AG10803 (cell line): ENCODE results near the gene ZNF488.

Source experiments
- DNase-seq: peaks from one replicate; pipeline ENCODE4 v3.0.0; 2010; ENCODE audit warnings: low read depth
- H3K4me3 ChIP-seq: 2 replicates; pipeline ENCODE4 v1.5.1; 2011; ENCODE audit warnings: mild to moderate bottlenecking, low read length, control low read depth
- TF ChIP-seq, protein P1 (sequence below): conservative IDR thresholded peaks from 2 replicates; pipeline ENCODE4 v1.5.1; 2011; ENCODE audit warnings: mild to moderate bottlenecking, low read length, control low read depth, inconsistent platforms

ZNF488 gene

DNA sequence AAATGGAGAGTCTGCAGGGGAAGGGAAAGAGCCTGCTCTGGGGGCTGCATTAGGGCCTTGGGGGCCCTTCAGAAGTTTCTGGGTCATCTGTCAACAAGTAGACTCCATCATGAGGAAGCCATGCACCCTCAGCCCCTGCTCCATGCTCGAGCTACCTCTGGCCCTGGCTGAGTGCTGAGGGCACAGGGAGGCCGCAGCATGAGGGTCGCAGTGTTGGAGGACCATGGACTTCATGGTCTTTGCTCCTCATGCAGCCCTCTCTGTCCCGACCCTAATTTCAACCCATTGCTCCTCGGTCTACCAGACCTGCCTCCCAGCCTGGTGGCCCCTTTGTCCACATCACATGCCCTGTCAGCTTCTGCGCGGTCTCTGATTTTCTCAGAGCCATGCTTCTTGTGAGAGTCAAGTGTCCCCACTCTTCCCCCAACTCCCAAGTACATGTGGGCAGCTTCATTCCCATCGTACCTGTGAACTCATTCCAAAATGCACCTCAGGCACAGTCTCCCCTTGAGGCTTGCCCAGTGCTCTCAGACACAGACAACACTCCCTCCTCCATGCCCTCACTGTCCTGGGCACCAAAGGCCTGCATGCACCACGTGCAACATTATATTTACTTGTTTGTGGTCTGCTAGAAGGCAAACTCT, 14.7 kb downstream of the ZNF488 start:
- no peak for DNase-seq
- H3K4me3 ChIP-seq = no peak overlapping the region
- TF ChIP-seq, protein P1, sequence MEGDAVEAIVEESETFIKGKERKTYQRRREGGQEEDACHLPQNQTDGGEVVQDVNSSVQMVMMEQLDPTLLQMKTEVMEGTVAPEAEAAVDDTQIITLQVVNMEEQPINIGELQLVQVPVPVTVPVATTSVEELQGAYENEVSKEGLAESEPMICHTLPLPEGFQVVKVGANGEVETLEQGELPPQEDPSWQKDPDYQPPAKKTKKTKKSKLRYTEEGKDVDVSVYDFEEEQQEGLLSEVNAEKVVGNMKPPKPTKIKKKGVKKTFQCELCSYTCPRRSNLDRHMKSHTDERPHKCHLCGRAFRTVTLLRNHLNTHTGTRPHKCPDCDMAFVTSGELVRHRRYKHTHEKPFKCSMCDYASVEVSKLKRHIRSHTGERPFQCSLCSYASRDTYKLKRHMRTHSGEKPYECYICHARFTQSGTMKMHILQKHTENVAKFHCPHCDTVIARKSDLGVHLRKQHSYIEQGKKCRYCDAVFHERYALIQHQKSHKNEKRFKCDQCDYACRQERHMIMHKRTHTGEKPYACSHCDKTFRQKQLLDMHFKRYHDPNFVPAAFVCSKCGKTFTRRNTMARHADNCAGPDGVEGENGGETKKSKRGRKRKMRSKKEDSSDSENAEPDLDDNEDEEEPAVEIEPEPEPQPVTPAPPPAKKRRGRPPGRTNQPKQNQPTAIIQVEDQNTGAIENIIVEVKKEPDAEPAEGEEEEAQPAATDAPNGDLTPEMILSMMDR = no peak

DNA sequence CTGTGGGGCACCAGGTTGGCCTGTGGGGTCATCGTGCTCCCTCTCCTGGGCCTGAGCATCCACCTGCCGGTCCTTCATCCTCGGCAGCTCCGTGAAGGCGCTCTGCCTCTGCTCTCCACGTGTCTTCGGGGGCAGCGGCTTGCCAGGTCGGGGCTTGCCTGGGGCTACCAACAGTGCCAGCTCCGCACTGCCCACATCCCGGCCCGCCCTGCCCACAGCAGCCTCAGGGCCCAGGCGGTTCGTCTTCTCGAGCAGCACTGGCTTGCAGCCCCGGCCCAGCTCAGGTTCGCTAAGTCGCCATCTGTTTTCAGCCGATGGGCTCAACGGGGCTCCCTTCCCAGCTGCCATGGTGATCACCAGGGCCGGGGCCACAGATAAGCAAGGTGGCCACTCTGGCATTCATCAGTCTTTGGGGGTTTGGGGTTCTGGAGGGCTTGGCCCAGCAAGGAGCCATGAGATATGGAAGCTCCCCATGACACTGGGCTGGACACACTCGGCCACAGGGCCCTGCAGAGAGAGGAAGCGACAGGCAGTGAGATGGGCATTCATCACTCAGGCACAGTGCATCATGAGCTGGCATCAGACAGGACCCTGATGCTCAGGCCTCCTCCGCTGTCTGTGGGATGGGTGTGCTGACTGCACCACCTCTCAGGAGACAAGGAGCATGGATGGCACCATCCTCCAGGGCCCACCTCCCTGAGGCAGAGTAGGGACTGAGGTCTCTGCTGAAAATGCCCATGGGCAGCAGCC, 15.5 kb downstream of the ZNF488 start:
- H3K4me3 ChIP-seq = no peak overlapping the region
- TF ChIP-seq, protein P1 = no peak
- no peak for DNase-seq

DNA sequence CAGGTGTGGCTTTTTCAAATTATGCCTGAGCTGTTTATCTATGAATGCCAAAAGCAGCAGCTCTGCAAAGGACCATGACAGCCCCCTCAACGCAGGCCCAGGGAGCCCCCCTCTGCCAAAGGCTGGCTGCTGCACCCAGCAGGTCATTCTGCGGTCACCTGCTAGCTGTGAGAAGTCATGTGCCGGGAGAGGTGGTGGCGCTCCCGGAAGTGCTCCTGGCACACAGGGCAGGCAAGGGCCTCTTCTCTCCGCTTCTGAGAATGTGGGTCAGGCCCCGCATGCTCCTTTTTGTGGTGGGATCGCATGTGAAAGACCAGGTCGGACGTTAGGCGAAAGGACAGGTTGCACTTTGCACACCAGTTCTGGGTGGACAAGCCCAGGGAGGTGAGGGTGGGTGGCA, 16.4 kb downstream of the ZNF488 start:
- TF ChIP-seq, protein P1 = no peak
- no peak for DNase-seq
- no peak overlapping the region for H3K4me3 ChIP-seq

DNA sequence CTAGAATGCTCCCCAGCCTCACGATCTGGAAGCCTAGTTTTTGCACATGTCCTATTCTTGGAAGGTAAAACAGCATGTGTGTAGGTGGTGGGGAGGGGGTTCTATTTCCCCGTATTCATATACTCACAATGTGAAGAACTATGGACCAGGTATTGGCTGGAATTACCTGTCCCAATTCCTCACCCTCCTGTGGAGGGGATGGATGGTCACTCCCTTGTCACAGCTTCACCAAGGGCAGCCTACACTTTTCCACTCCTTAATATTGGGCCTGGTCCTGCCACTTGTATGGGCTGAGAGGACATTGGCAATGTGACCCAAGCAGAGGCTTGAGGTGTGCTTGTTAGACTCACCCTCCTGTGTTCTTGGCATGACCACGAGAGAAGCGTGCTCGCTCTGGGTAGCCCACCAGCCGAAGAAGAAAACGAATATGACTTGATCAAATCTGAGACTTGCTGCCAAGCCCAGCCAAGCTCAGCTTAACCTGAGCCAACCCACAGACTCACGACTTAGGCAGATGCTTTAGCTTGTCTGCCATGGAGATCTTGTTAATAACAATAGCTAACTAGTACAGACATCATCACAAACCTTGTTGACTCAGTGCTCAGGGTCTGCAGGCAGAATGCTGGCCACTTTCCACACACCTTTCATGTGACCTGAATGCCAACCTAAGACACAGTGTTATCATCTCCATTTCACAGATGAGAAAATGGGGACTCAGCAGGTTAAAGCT, 17.2 kb downstream of the ZNF488 start:
- H3K4me3 ChIP-seq = no peak overlapping the region
- TF ChIP-seq, protein P1 = no peak
- DNase-seq = no peak

DNA sequence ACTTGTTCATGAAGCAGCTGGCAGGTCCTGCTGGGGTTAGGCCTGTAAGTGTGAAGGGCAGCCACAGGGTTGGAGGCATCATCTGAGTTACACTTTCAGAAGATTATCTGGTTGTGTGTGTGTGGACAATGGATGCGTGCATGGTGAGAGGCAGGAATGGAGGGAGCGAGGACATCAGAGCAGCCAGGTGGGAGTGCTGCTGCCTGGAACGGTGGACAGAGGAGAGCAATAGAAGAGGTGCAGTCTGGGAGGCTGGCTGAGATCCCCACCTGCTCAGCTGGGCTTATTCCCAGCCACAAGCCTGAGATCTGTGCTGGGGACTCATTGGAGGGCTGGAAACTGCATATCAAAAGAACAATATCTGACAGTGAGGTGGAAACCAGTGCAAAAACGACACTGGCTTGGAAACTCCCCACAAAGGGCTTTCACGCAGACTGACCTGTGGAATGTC, 17.9 kb downstream of the ZNF488 start:
- no peak overlapping the region for H3K4me3 ChIP-seq
- DNase-seq = no peak
- TF ChIP-seq, protein P1 = no peak

DNA sequence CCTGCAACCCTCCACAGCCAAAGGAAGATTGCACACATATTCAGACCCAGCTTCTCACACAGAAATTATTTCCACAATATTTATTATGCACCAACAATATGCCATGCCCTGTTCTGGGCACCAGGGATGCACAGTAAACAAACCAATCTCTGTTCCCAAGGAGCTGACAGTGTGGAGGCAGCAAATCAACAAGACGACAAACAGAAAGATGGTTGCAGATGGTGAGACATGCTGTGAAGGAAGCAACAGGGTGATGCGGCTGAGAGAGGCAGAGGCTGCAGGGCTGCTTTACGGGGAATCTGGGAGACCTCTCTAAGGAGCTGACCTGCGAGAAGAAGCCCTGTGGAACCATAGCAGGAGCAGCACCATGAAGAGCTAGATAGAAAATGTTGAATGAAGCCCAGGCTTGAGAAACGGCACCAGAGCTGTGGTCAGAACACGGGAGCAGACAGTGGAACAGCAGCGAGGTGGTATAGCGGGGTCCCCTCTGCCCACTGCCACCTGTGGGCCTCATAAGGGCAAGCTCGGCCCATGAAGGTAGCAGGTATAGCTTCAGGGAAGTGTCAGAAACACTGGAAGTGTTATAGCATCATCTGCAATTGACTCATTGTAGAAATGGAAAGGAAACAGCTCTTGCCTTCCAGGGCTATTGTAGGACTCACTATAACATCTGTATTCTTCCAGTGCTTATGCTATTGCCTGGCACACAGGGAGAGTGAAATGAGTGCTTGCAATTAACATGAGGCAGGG, 18.5 kb downstream of the ZNF488 start:
- no peak for DNase-seq
- H3K4me3 ChIP-seq = no peak overlapping the region
- TF ChIP-seq, protein P1 = no peak
